IPS DF 6.9 (cell line): ENCODE data around the gene TTC28.
"Not testable (repeated sequence)": the region's sequence is repeated elsewhere in the genome, so short reads cannot be mapped to it uniquely, and the experiment has no call there.

Source experiments
- DNase-seq: peaks from one replicate; pipeline ENCODE4 v3.0.0-alpha.2; 2013; ENCODE audit warnings: low read depth, low spot score
- H3K27ac ChIP-seq: one replicate; pipeline ENCODE4 v1.5.1; 2013; ENCODE audit warnings: low read length, control low read depth
- H3K27me3 ChIP-seq: 2 replicates; pipeline ENCODE4 v1.6.1; 2013; ENCODE audit warnings: mild to moderate bottlenecking, low read length; ENCODE audit not compliant: control insufficient read depth, insufficient read depth
- H3K36me3 ChIP-seq: 2 replicates; pipeline ENCODE4 v1.6.1; 2013; ENCODE audit warnings: low read length; ENCODE audit not compliant: control insufficient read depth, insufficient read depth
- H3K4me1 ChIP-seq: 2 replicates; pipeline ENCODE4 v1.6.1; 2013; ENCODE audit warnings: low read length; ENCODE audit not compliant: control insufficient read depth, insufficient read depth
- H3K4me3 ChIP-seq: 2 replicates; pipeline ENCODE4 v1.5.1; 2013; ENCODE audit warnings: mild to moderate bottlenecking, low read length
- H3K9me3 ChIP-seq: 2 replicates; pipeline ENCODE4 v1.6.1; 2013; ENCODE audit warnings: low read length, inconsistent platforms; ENCODE audit not compliant: control insufficient read depth, insufficient read depth
- WGBS: extraction: QIAGEN DNeasy Blood & Tissue Kit; methylation state at CpG from one replicate; pipeline ENCODE4 v1.1.7; 2013; ENCODE audit warnings: mixed read lengths, missing lambda C conversion rate; ENCODE audit not compliant: insufficient read length, insufficient coverage; 5-methylcytosine and 5-hydroxymethylcytosine counted together

The TTC28 gene

DNA sequence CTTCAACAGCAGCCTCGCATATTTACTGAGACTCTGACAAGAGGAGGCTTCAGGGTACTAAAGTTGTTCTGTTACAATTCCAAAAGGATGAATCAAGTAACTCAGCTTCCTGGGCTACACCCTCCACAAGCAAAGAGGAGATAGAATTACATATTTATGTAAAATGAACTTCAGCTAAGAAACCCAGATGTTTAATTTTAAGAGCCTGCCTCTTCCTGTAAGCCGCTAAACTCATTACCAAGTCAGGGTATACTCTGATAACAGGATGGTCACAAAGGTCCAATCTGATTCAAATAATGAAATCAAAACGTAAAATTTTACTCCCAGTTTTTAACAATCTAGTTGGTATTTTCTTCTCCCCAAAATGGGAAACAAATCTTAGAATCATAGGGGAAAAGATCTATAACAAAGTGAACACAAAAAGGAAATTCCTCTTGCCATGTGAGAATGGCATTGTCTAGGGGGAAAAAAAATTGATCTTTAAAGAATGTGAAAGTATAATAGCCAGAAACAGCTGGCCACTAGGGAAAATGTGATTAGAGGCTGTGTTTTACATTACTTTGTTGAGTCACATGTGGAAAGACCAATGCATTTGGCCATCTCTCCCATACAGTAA is 31.0 kb upstream of the TTC28 start:
- H3K36me3 ChIP-seq: peaks cover 13% of the 10 kb centered on the region; the same call in 1 of the 2 replicates
- no peak overlapping the region for H3K27ac ChIP-seq
- no peak overlapping the region for H3K4me3 ChIP-seq
- H3K9me3 ChIP-seq: no peaks in the 10 kb centered on the region
- WGBS: no CpG with 5 or more reads among the region's 3 CpGs
- no peaks in the 10 kb centered on the region for H3K27me3 ChIP-seq
- H3K4me1 ChIP-seq: no peaks in the 10 kb centered on the region; the same call in 1 of the 2 replicates
- DNase-seq: no peak

DNA sequence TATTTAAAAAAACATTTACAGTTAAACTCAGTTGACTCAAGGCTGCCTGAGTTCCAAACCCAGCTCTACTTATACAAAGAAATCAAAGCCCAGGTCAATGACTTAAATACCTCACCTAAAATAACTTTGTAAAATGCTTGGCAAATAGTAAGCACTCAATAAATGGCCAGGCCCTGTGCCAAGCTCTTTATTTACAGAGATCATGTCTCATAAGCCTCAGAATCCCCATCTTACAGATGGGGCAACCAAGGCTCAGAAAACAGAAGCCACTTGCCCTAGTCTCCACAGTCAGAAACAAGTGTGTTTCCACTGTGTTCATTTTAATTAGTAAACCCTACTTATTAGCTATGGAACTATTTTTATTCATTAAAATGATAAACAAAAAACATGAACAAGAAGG is 30.5 kb upstream of the TTC28 start:
- no peak for DNase-seq
- H3K27me3 ChIP-seq: no peaks in the 10 kb centered on the region
- H3K4me3 ChIP-seq: no peak overlapping the region
- H3K27ac ChIP-seq: no peak overlapping the region
- no peaks in the 10 kb centered on the region for H3K9me3 ChIP-seq
- H3K36me3 ChIP-seq: peaks cover 13% of the 10 kb centered on the region; the same call in 1 of the 2 replicates
- H3K4me1 ChIP-seq: no peaks in the 10 kb centered on the region; the same call in 1 of the 2 replicates

DNA sequence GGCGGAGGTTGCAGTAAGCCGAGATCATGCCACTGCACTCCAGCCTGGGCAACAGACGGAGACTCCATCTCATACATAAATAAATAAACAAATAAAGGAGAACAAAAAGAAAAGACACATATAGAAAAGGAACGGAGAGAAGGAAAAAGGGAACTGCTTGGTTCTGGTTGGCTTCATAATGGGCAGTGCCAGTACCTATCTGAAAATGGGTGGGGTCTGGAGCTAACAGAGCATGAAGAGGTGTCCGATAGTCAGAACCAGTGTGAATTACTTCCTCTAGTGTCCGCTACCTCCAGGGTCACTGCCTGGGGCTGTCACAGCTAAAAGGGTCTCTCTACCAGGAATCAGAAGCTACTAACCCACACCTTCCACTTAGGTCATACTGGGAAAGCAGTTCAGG is 27.2 kb upstream of the TTC28 start:
- Histone ChIP-seq H3K27ac (no peak overlapping the region), H3K4me1 (no peaks in the 10 kb centered on the region; the same call in 1 of the 2 replicates), H3K36me3 (peaks cover 11% of the 10 kb centered on the region; the same call in 1 of the 2 replicates), H3K4me3 (no peak overlapping the region), H3K9me3 (no peaks in the 10 kb centered on the region), H3K27me3 (no peaks in the 10 kb centered on the region)
- no peak for DNase-seq
- WGBS: no CpG with 5 or more reads among the region's 6 CpGs

DNA sequence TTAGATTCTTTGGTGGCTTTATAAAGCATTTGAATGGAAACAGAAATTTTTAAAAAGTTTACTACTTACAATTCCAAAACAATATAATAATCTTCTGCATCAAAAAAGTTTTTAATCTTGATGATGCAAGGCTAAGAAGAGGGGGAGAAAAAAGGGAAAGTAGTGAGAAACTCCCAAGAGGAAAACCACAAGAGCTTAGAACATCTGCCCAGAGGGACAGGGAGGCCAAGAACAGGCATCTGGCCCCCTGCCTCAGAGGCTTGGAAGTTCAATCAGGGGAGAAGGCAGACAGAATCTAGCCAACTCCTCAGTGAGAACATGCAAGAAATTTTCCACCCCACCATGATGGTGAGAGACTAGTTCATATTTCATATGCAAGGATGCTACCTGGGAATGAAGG is 23.8 kb upstream of the TTC28 start:
- Histone ChIP-seq H3K9me3 (no peaks in the 10 kb centered on the region), H3K27ac (no peak overlapping the region), H3K4me1 (no peaks in the 10 kb centered on the region; the same call in 1 of the 2 replicates), H3K27me3 (no peaks in the 10 kb centered on the region), H3K36me3 (peaks cover 10% of the 10 kb centered on the region; the same call in 1 of the 2 replicates), H3K4me3 (no peak overlapping the region)
- no peak for DNase-seq

DNA sequence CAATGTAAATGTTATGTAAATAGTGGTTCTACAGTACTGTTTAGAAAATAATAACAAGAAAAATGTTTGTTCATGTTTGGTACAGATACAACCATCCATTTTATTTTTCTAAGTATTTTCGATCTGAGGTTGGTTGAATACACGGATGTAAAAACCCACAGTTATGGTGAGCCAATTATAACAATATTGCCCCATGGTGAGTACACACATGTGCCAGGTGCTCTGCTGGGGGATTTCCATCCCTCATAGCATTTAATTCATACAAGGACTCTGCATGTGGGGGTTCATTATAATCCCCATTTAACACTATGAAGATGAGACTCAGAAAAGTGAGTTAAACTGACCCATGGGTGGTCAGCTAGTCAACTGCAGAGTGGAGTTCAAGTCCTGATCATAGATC is 23.3 kb upstream of the TTC28 start:
- DNase-seq: no peak
- no CpG with 5 or more reads among the region's 2 CpGs for WGBS
- H3K27me3 ChIP-seq: no peaks in the 10 kb centered on the region
- H3K4me3 ChIP-seq: no peak overlapping the region
- peaks cover 10% of the 10 kb centered on the region; the same call in 1 of the 2 replicates for H3K36me3 ChIP-seq
- no peaks in the 10 kb centered on the region for H3K9me3 ChIP-seq
- H3K27ac ChIP-seq: no peak overlapping the region
- no peaks in the 10 kb centered on the region; the same call in 1 of the 2 replicates for H3K4me1 ChIP-seq

DNA sequence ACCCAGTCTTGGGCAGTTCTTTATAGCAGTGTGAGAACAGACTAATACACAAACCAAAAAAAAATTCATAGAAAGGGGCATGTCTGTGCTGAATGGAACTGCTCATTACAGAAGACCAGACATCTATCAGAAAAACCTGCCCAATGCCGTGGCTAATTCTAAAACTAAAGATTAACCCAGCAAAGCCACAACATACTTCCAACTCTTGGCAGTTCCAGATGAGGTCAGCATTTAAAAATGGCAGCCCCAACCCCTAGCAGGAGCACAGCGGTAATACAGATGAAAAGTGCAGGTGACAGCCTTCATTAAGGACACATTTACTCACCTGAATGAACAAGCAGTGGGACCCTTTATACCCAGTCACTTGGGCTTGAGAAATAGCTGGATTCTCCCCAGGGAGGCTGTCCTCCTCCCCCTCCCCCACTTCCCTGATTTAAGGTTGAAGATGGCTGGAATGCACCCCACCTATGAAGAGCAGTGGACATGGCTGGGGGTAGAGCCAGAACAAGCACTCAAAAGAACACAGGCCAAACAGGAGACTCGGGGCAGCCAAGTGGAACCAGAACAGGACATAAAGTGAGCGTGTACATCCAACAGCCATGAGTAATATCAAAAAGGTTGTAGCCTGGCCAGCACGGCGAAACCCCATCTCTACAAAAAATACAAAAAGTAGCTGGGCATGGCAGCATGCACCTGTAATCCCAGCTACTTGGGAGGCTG is 13.6 kb upstream of the TTC28 start:
- no CpG with 5 or more reads among the region's 6 CpGs for WGBS
- H3K36me3 ChIP-seq: not testable (repeated sequence)

DNA sequence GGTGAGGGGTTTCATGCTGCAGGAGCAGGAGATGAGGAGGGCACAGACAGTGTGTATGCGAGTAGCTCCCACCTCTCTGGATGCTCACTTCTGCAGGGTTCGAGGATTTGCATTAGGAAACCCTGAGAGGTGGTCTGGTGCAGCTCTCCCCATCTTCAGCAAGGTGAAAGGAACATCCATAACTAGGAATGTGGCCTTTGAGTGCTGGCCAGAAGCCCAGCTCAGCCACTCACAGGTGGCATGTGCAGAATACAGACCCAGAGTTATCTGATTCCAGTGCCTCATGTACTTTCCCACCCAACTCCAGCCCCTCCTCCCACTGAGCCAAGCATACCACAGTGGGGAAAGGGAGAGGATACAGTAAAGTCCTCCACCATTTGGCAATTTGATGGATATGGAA is 10.2 kb upstream of the TTC28 start:
- not testable (repeated sequence) for DNase-seq, H3K27ac ChIP-seq, H3K36me3 ChIP-seq, H3K4me3 ChIP-seq, H3K27me3 ChIP-seq, H3K9me3 ChIP-seq, H3K4me1 ChIP-seq
- WGBS: no CpG with 5 or more reads among the region's 2 CpGs

More for the DNA sequence above, 13.6 kb upstream of the TTC28 start:
- H3K27me3 ChIP-seq, H3K27ac ChIP-seq, H3K4me1 ChIP-seq, H3K9me3 ChIP-seq, DNase-seq, H3K4me3 ChIP-seq: not testable (repeated sequence)

DNA sequence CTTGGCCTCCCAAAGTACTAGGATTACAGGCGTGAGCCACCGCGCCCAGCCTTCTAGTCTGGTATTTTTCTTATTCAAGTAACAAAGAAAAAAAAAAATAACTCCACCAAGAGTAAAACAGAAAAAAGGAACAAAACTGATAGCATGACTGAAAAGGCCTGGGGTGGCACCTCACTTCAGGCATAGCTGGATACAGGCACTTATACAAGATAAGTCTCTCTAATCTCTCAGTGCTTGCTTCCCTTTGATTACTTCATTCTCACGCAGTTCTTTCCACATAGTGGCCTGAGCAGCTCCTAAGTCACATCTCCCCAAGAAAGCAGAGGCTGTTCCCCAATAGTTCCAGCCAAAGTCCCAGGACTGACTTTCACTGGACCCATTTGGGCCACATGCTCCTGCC is 3.3 kb upstream of the TTC28 start:
- H3K9me3 ChIP-seq, H3K36me3 ChIP-seq, H3K4me1 ChIP-seq, H3K27me3 ChIP-seq, DNase-seq, H3K4me3 ChIP-seq, H3K27ac ChIP-seq: not testable (repeated sequence)
- WGBS: no CpG with 5 or more reads among the region's 4 CpGs

DNA sequence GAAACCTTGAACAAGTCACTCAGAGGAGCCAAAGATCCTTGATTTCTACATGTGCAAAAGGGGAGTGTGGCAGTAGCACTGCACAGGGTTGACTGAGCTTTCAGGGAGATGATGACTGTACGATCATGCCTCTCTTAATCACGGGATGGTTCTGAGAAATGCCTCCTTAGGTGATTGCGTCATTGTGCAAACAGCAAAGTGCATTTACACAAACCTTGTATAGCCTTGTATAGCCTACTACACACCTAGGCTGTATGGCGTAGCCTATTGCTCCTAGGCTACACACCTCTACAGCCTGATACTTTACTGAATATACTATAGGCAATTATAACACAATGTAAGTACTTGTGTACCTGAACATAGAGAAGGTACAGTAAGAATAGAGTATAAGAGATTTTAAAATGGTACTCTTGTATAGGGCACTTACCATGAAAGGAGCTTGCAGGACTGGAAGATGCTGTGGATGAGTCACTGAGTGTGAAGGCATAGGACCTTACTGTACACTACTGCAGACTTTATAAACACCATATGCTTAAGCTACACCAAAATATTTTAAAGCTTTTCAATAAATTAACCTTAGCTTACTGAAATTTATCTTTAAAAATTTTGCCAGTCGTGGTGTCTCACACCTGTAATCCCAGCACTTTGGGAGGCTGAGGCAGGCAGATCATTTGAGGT is 1.3 kb upstream of the TTC28 start:
- H3K27me3 ChIP-seq, H3K9me3 ChIP-seq, H3K36me3 ChIP-seq, H3K27ac ChIP-seq, H3K4me1 ChIP-seq, DNase-seq, H3K4me3 ChIP-seq: not testable (repeated sequence)
- no CpG with 5 or more reads among the region's 5 CpGs for WGBS

DNA sequence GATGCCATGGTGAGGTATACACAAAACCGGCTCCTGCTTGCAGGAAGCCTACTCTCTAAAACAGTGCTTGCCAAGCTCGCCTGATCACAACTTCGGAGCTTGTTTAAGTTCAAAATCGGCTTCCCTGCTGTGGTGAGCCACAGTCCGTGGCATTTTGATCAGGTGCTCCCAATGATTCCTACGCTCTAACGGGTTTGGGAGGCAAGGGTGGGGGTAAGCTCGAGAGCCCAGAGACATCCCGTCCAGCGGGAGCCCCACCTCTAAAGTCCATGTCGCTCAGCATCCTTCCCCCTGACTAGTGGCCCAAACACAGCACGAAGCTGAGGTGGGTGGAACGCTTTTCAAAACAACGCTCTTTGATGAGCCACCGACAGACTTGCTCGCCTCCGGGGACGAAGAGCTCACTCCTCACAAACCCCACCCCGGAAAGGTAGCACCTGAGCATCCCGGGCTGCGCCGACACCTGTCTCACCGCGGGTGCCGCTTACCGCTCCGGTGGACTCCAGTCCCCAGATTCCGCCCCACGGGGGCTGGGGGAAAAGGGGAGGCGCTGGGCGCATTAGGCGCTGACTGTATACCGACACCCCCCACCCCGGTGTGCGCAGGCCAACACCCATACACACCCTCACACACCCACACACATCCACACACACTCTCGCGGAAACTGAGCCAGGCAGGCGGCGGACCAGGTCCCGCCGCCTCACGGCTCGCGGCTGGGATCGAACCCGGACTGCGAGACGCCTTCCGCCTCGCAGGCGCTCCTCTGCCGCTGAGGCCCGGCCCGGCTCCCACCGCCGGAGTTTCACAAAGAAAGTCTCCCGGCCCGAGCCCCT is 646 bp downstream of the TTC28 start:
- not testable (repeated sequence) for H3K27me3 ChIP-seq, H3K27ac ChIP-seq, H3K9me3 ChIP-seq, H3K4me1 ChIP-seq, H3K36me3 ChIP-seq, DNase-seq
- WGBS: no CpG with 5 or more reads among the region's 58 CpGs
- peak overlapping the region; percentile 58; the same call in 1 of the 2 replicates for H3K4me3 ChIP-seq
